Progenitor cell of endocrine pancreas (in vitro differentiated cells): ENCODE measurements around the gene KRT76. TPM values are rescaled to one million over a fixed set of nuclear protein-coding genes. Genes with fewer than 3 reads are reported as not detected.
"Not testable (repeated sequence)": the region's sequence is repeated elsewhere in the genome, so short reads cannot be mapped to it uniquely, and the experiment has no call there.

Experiments used
- DNase-seq: peaks from one replicate; pipeline ENCODE4 v3.0.0; 2021; ENCODE audit warnings: low spot score; ENCODE audit not compliant: unreplicated experiment
- H3K27ac Mint-ChIP-seq: 2 replicates; pipeline ENCODE4 v1.8.0; 2021; ENCODE audit warnings: mild to moderate bottlenecking, moderate library complexity, mixed read lengths
- H3K27me3 Mint-ChIP-seq: 2 replicates; pipeline ENCODE4 v1.8.0; 2021; ENCODE audit warnings: mixed read lengths
- H3K36me3 Mint-ChIP-seq: 2 replicates; pipeline ENCODE4 v1.8.0; 2022; ENCODE audit warnings: mixed read lengths; ENCODE audit not compliant: insufficient read depth
- H3K4me1 Mint-ChIP-seq: 2 replicates; pipeline ENCODE4 v1.8.0; 2021; ENCODE audit warnings: low read depth, mixed read lengths
- H3K4me3 Mint-ChIP-seq: 2 replicates; pipeline ENCODE4 v1.8.0; 2021; ENCODE audit warnings: low read depth, mild to moderate bottlenecking, moderate library complexity, mixed read lengths
- H3K9me3 Mint-ChIP-seq: 2 replicates; pipeline ENCODE4 v1.8.0; 2021; ENCODE audit warnings: low read depth, mixed read lengths
- CTCF ChIP-seq: fragments of 200-600 bp; sonication (generic); IDR thresholded peaks from one replicate; pipeline ENCODE4 v1.5.0; 2021; ENCODE audit warnings: antibody characterized with exemption, mild to moderate bottlenecking; ENCODE audit not compliant: unreplicated experiment
- total RNA-seq: library from RNA; stranded (reverse); gene quantifications from 2 replicates; pipeline ENCODE4 v1.2.1, GENCODE V29; 2021

Gene KRT76
- total RNA-seq, 1 donor from 2014 or later: not detected

GRCh38 chr12:52752516-52752915 is 24.6 kb downstream of the KRT76 start:
- Mint-ChIP-seq H3K9me3 (no peaks in the 10 kb centered on the region), H3K36me3 (no peaks in the 10 kb centered on the region), H3K4me1 (no peaks in the 10 kb centered on the region), H3K4me3 (no peak overlapping the region), H3K27me3 (peaks cover 72% of the 10 kb centered on the region), H3K27ac (no peak overlapping the region)
- DNase-seq: no peak
- TF ChIP-seq CTCF: no peak

- Mint-ChIP-seq H3K27ac (no peak overlapping the region), H3K27me3 (peaks cover 78% of the 10 kb centered on the region), H3K9me3 (no peaks in the 10 kb centered on the region), H3K36me3 (no peaks in the 10 kb centered on the region), H3K4me1 (no peaks in the 10 kb centered on the region), H3K4me3 (no peak overlapping the region)
- DNase-seq: no peak
- TF ChIP-seq CTCF: no peak
Observed at GRCh38 chr12:52751795-52752194, 25.4 kb downstream of the KRT76 start.

- not testable (repeated sequence) for H3K4me1 Mint-ChIP-seq, H3K4me3 Mint-ChIP-seq, H3K36me3 Mint-ChIP-seq, H3K27ac Mint-ChIP-seq, DNase-seq, H3K9me3 Mint-ChIP-seq
- peaks cover 87% of the 10 kb centered on the region for H3K27me3 Mint-ChIP-seq
Observed at GRCh38 chr12:52750532-52750931, 26.6 kb downstream of the KRT76 start.

GRCh38 chr12:52749827-52750226 is 27.3 kb downstream of the KRT76 start:
- Mint-ChIP-seq H3K4me1 (no peaks in the 10 kb centered on the region), H3K4me3 (no peak overlapping the region), H3K27ac (no peak overlapping the region), H3K9me3 (no peaks in the 10 kb centered on the region), H3K36me3 (no peaks in the 10 kb centered on the region), H3K27me3 (peaks cover 87% of the 10 kb centered on the region)
- no peak for DNase-seq
- TF ChIP-seq CTCF: no peak

GRCh38 chr12:52748578-52748977 is 28.6 kb downstream of the KRT76 start:
- H3K4me3 Mint-ChIP-seq: no peak overlapping the region
- no peak for DNase-seq
- no peaks in the 10 kb centered on the region for H3K4me1 Mint-ChIP-seq
- TF ChIP-seq CTCF: no peak
- H3K27ac Mint-ChIP-seq: no peak overlapping the region
- H3K27me3 Mint-ChIP-seq: peaks cover 92% of the 10 kb centered on the region
- no peaks in the 10 kb centered on the region for H3K9me3 Mint-ChIP-seq
- no peaks in the 10 kb centered on the region for H3K36me3 Mint-ChIP-seq

GRCh38 chr12:52745554-52745953 is 31.6 kb downstream of the KRT76 start:
- Mint-ChIP-seq H3K27ac (no peak overlapping the region), H3K9me3 (no peaks in the 10 kb centered on the region), H3K27me3 (peaks cover 77% of the 10 kb centered on the region), H3K4me1 (no peaks in the 10 kb centered on the region), H3K36me3 (no peaks in the 10 kb centered on the region), H3K4me3 (no peak overlapping the region)
- DNase-seq: no peak
- no peak for TF ChIP-seq CTCF
